Mesothelial cell of epicardium (in vitro differentiated cells): Measurements from ENCODE around the gene PPP1R7. TPM values are rescaled to one million over a fixed set of nuclear protein-coding genes. Genes with fewer than 3 reads are reported as not detected.

Experiments
- DNase-seq, 2 experiments: peaks; one replicate each; pipeline ENCODE4 v3.0.0; 2021; ENCODE audit warnings: low spot score in 2 of 2; ENCODE audit not compliant: unreplicated experiment in 2 of 2
- H3K27ac Mint-ChIP-seq: 2 replicates; pipeline ENCODE4 v1.8.0; 2021; ENCODE audit warnings: mixed read lengths
- H3K27me3 Mint-ChIP-seq: 2 replicates; pipeline ENCODE4 v1.8.0; 2021; ENCODE audit warnings: low read depth, mixed read lengths
- H3K36me3 Mint-ChIP-seq: 2 replicates; pipeline ENCODE4 v1.8.0; 2021; ENCODE audit warnings: mixed read lengths
- H3K4me1 Mint-ChIP-seq: 2 replicates; pipeline ENCODE4 v1.8.0; 2021; ENCODE audit warnings: mixed read lengths
- H3K4me3 Mint-ChIP-seq: 2 replicates; pipeline ENCODE4 v1.8.0; 2021; ENCODE audit warnings: mild to moderate bottlenecking, moderate library complexity, mixed read lengths
- H3K9me3 Mint-ChIP-seq: 2 replicates; pipeline ENCODE4 v1.8.0; 2021; ENCODE audit warnings: mixed read lengths
- total RNA-seq: library from RNA; stranded (reverse); gene quantifications from 3 replicates; pipeline ENCODE4 v1.2.1, GENCODE V29; 2021
- TF ChIP-seq, protein P1 (sequence below): fragments of 200-600 bp; sonication (generic); IDR thresholded peaks from one replicate; pipeline ENCODE4 v1.5.0; 2021; ENCODE audit warnings: antibody characterized with exemption; ENCODE audit not compliant: unreplicated experiment

PPP1R7 gene
- total RNA-seq, 1 donor from 2014 or later, result 37.3 TPM

DNA sequence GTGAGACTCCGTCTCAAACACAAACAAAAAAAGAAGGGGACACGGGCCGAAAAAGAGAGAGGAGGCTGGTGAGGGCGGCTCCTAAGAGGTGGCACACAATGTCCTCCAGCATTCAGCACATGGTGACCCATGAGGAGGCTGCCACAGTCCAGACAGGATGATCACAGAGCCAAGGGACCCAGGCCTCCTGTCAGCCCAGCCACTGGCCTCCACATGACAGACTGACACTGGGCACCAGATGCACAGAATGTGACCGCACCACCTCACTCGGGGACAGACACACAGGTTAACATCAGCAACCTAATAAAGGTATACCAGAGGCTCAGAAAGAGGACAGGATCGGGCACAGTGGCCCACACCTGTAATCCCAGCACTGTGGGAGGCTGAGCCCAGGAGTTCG lies 22.0 kb upstream of the PPP1R7 start:
- Mint-ChIP-seq H3K27ac (no peak overlapping the region), H3K4me1 (no peaks in the 10 kb centered on the region), H3K4me3 (no peak overlapping the region), H3K9me3 (no peaks in the 10 kb centered on the region), H3K36me3 (peaks cover 5% of the 10 kb centered on the region), H3K27me3 (no peaks in the 10 kb centered on the region)
- TF ChIP-seq, protein P1, sequence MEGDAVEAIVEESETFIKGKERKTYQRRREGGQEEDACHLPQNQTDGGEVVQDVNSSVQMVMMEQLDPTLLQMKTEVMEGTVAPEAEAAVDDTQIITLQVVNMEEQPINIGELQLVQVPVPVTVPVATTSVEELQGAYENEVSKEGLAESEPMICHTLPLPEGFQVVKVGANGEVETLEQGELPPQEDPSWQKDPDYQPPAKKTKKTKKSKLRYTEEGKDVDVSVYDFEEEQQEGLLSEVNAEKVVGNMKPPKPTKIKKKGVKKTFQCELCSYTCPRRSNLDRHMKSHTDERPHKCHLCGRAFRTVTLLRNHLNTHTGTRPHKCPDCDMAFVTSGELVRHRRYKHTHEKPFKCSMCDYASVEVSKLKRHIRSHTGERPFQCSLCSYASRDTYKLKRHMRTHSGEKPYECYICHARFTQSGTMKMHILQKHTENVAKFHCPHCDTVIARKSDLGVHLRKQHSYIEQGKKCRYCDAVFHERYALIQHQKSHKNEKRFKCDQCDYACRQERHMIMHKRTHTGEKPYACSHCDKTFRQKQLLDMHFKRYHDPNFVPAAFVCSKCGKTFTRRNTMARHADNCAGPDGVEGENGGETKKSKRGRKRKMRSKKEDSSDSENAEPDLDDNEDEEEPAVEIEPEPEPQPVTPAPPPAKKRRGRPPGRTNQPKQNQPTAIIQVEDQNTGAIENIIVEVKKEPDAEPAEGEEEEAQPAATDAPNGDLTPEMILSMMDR, result no peak
- DNase-seq, result no peak

DNA sequence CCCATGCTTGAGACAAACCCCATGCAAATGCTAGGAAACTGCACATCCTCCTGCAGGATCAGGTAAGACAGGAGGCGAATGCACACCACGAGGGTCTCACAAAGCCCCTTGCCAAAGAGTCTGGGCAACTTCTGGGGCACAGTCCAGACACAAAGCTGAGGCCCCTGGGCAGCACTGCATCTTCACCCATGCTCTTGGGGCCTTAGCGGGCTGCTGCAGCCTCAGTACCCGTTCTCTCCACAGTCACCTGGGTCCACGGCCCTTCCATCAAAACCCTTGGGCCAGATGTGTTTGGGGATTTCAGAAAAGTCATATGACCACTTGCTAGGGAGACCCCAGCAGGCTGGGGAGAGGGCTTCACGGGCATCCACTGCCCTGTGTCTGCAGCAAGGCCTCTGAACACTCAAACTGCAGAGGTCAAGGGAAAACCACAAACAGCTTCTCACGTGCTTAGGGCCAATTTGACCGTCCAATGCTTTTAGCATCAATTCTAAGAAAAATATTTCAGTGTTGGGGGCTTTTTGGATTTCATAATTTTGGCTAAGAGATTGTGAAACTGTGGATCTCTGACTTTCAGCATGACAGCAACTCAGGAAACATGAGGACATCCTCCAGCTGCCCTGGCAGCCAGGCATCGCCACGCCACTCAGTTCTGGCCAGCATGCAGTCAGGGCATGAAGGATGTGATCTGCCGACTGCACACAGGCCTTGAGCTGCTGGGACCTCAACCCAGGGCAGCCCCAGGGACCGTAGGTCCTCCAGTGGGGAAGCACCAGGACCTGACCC lies 21.0 kb upstream of the PPP1R7 start:
- Mint-ChIP-seq H3K9me3 (no peaks in the 10 kb centered on the region), H3K27me3 (no peaks in the 10 kb centered on the region), H3K27ac (no peak overlapping the region), H3K4me1 (no peaks in the 10 kb centered on the region), H3K4me3 (no peak overlapping the region), H3K36me3 (peaks cover 5% of the 10 kb centered on the region)
- TF ChIP-seq, protein P1, result no peak
- no peak for DNase-seq

DNA sequence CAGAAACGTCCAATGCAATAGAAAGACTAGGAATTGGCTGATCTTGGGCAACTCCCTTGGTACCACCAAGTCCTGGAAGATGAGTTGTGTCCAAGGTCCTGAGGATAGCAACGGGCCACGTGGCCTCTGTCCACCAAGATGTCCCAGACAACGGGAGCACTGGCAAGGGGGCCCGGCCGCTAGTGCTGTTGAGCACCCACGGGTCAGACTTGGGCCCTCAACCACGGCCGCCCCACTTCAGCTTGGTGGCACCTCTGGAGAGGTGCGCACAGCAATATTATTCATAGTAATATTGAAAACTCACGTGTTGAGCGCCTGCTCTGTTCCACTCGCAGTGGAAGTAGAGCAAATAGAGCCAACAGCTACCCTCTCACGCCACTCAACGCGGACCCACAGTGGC lies 20.0 kb upstream of the PPP1R7 start:
- no peak overlapping the region for H3K27ac Mint-ChIP-seq
- DNase-seq, result no peak
- no peaks in the 10 kb centered on the region for H3K27me3 Mint-ChIP-seq
- H3K4me3 Mint-ChIP-seq, result no peak overlapping the region
- H3K4me1 Mint-ChIP-seq, result no peaks in the 10 kb centered on the region
- H3K9me3 Mint-ChIP-seq, result no peaks in the 10 kb centered on the region
- H3K36me3 Mint-ChIP-seq, result peaks cover 5% of the 10 kb centered on the region
- TF ChIP-seq, protein P1, result no peak

DNA sequence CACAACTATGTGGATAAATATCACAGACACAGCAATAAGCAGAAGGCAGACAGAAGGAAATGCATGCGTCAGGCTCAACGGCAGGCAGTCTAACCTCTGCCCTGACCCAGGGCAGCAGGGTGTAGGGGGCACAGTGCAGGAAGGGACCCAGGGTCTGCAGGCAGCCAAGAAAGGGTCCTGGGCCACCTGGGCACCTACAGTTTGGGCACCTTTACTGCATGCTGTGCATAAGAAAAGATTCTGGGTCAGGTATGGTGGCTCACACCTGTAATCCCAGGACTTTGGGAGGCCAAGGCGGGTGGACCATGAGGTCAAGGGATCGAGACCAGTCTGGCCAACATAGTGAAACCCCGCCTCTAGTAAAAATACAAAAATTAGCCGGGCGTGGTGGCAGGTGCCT lies 18.7 kb upstream of the PPP1R7 start:
- Mint-ChIP-seq H3K4me3 (no peak overlapping the region), H3K36me3 (peaks cover 5% of the 10 kb centered on the region), H3K4me1 (no peaks in the 10 kb centered on the region), H3K27me3 (no peaks in the 10 kb centered on the region), H3K9me3 (no peaks in the 10 kb centered on the region), H3K27ac (no peak overlapping the region)
- no peak for DNase-seq
- TF ChIP-seq, protein P1, result no peak

DNA sequence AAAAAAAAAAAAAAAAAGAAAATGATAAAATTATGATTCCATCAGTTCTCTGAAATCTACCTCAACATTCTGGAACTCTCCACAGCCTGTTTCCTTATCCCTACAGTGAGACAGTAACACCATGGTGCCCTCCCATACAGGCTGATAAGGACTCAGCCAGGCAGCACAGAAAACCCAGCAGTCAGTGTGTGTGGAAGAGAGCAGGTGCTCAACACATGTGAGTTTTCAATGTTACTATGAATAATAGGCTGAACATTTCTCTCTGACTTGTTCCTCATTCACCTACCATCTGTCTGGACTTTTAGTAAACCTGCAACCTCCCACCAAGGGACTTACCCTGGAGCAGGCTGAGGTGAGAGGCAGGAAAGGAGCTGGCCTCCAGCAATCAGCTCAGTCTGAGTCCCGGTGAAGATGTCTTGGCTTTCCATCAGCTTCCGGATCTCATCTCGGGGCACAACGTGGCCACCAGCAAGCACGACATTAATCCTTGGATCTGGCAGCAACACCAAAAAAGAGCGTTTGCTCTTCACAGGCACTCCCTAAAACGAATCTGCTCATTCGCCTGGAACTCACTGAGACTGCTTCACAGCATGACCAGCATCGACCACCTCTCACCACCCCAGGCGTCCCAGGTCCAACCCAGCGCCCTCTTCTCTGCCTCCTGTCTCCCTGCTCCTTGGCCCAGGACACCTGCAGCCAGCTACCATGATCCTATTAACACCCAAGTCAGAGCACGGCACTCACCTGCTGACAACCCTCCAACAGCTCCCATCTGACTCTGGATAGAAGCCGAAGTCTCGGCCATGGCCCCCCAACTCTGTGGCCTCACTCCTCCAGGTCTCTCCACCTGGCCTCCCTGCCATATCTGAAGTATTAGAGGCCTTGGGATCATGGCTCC lies 17.5 kb upstream of the PPP1R7 start:
- no peaks in the 10 kb centered on the region for H3K27me3 Mint-ChIP-seq
- no peak for DNase-seq
- TF ChIP-seq, protein P1, result no peak
- no peaks in the 10 kb centered on the region for H3K4me1 Mint-ChIP-seq
- H3K36me3 Mint-ChIP-seq, result peaks cover 6% of the 10 kb centered on the region
- no peak overlapping the region for H3K4me3 Mint-ChIP-seq
- no peak overlapping the region for H3K27ac Mint-ChIP-seq
- H3K9me3 Mint-ChIP-seq, result no peaks in the 10 kb centered on the region
